ENCODE measurements around the gene CARD9.

The CARD9 gene

GRCh38 chr9:136318111-136318775 lies 55.2 kb downstream of the CARD9 start:
- Histone ChIP-seq H3K27ac (ENCODE audit: low read depth, low read length) (no peak overlapping the region), H3K9me3 (ENCODE audit: control insufficient read depth, insufficient read depth, low read depth, low read length) (peaks cover 23% of the 10 kb centered on the region), H3K36me3 (ENCODE audit: control insufficient read depth, insufficient read depth, low read length) (no peaks in the 10 kb centered on the region), H3K4me3 (ENCODE audit: low read depth, low read length) (no peak overlapping the region), H3K27me3 (ENCODE audit: control insufficient read depth, insufficient read depth, low read length) (no peaks in the 10 kb centered on the region), H3K9ac (ENCODE audit: low read length) (no peak overlapping the region), H3K4me1 (ENCODE audit: control insufficient read depth, insufficient read depth, low read length) (no peaks in the 10 kb centered on the region)

GRCh38 chr9:136317695-136318094 lies 55.8 kb downstream of the CARD9 start:
- no peaks in the 10 kb centered on the region for H3K36me3 ChIP-seq (ENCODE audit: control insufficient read depth, insufficient read depth, low read length)
- H3K4me1 ChIP-seq (ENCODE audit: control insufficient read depth, insufficient read depth, low read length) = no peaks in the 10 kb centered on the region
- no peaks in the 10 kb centered on the region for H3K27me3 ChIP-seq (ENCODE audit: control insufficient read depth, insufficient read depth, low read length)
- peaks cover 23% of the 10 kb centered on the region for H3K9me3 ChIP-seq (ENCODE audit: control insufficient read depth, insufficient read depth, low read depth, low read length)
- H3K4me3 ChIP-seq (ENCODE audit: low read depth, low read length) = no peak overlapping the region
- H3K9ac ChIP-seq (ENCODE audit: low read length) = no peak overlapping the region
- H3K27ac ChIP-seq (ENCODE audit: low read depth, low read length) = no peak overlapping the region

GRCh38 chr9:136316896-136317676 lies 56.4 kb downstream of the CARD9 start:
- H3K27me3 ChIP-seq (ENCODE audit: control insufficient read depth, insufficient read depth, low read length) = no peaks in the 10 kb centered on the region
- no peaks in the 10 kb centered on the region for H3K36me3 ChIP-seq (ENCODE audit: control insufficient read depth, insufficient read depth, low read length)
- no peaks in the 10 kb centered on the region for H3K4me1 ChIP-seq (ENCODE audit: control insufficient read depth, insufficient read depth, low read length)
- H3K4me3 ChIP-seq (ENCODE audit: low read depth, low read length) = no peak overlapping the region
- no peak overlapping the region for H3K9ac ChIP-seq (ENCODE audit: low read length)
- H3K27ac ChIP-seq (ENCODE audit: low read depth, low read length) = no peak overlapping the region
- H3K9me3 ChIP-seq (ENCODE audit: control insufficient read depth, insufficient read depth, low read depth, low read length) = peaks cover 23% of the 10 kb centered on the region

GRCh38 chr9:136316271-136316751 lies 57.2 kb downstream of the CARD9 start:
- Histone ChIP-seq H3K36me3 (ENCODE audit: control insufficient read depth, insufficient read depth, low read length) (no peaks in the 10 kb centered on the region), H3K4me1 (ENCODE audit: control insufficient read depth, insufficient read depth, low read length) (peaks cover 2% of the 10 kb centered on the region; the same call in 1 of the 2 replicates), H3K27me3 (ENCODE audit: control insufficient read depth, insufficient read depth, low read length) (no peaks in the 10 kb centered on the region), H3K9me3 (ENCODE audit: control insufficient read depth, insufficient read depth, low read depth, low read length) (peaks cover 23% of the 10 kb centered on the region), H3K27ac (ENCODE audit: low read depth, low read length) (no peak overlapping the region), H3K9ac (ENCODE audit: low read length) (no peak overlapping the region), H3K4me3 (ENCODE audit: low read depth, low read length) (no peak overlapping the region)

GRCh38 chr9:136314944-136315343 lies 58.5 kb downstream of the CARD9 start:
- Histone ChIP-seq H3K36me3 (ENCODE audit: control insufficient read depth, insufficient read depth, low read length) (no peaks in the 10 kb centered on the region), H3K4me1 (ENCODE audit: control insufficient read depth, insufficient read depth, low read length) (peaks cover 3% of the 10 kb centered on the region; the same call in 1 of the 2 replicates), H3K9me3 (ENCODE audit: control insufficient read depth, insufficient read depth, low read depth, low read length) (peaks cover 23% of the 10 kb centered on the region), H3K9ac (ENCODE audit: low read length) (no peak overlapping the region), H3K27me3 (ENCODE audit: control insufficient read depth, insufficient read depth, low read length) (no peaks in the 10 kb centered on the region), H3K4me3 (ENCODE audit: low read depth, low read length) (no peak overlapping the region), H3K27ac (ENCODE audit: low read depth, low read length) (no peak overlapping the region)

GRCh38 chr9:136314056-136314416 lies 59.4 kb downstream of the CARD9 start:
- Histone ChIP-seq H3K36me3 (ENCODE audit: control insufficient read depth, insufficient read depth, low read length) (no peaks in the 10 kb centered on the region), H3K9ac (ENCODE audit: low read length) (no peak overlapping the region), H3K27me3 (ENCODE audit: control insufficient read depth, insufficient read depth, low read length) (no peaks in the 10 kb centered on the region), H3K9me3 (ENCODE audit: control insufficient read depth, insufficient read depth, low read depth, low read length) (peaks cover 23% of the 10 kb centered on the region), H3K4me3 (ENCODE audit: low read depth, low read length) (no peak overlapping the region), H3K27ac (ENCODE audit: low read depth, low read length) (no peak overlapping the region), H3K4me1 (ENCODE audit: control insufficient read depth, insufficient read depth, low read length) (peaks cover 3% of the 10 kb centered on the region; the same call in 1 of the 2 replicates)
